Measurements from ENCODE around the gene HOXB6.

The HOXB6 gene

DNA sequence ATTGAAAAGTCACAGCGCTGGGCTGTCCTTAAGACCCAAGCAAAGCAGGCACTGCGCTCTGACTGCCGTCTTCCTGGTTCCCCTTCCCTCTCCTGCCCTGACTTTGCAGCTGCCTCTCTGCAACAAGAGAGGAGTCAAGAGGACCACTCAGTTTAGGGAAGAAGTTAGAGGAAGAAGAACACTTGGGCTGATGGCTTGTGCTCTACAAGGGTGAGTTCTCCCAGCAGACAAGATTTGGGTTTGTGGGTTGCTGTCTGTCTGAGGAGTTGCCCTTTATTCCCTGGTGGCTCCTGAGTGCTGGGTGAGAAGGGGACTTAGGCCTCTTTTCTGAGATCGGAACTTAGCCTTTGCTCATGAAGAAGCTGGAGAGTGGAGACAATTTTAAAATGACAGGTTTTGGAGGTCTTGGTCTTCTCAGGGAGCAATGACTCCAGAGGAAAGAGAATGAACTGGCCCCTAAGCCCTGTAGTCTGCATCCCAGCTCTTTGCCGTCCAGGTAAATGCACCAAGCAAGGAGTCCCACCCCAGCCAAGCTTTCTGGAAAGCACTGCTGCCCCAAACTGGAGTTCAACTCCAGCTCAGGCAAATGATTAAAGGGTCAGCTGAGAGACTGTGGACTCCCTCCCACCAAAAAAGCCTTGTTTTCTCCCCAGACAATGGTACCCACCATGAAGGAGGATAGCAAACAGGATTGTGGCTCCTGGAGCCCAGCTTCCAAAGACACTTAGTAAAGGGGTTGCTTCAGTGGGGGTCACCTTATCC, 24.0 kb upstream of the HOXB6 start:
- H3K4me3 ChIP-seq (replicated peaks; ENCODE audit: low read depth, low read length): no peak overlapping the region
- TF ChIP-seq, protein P1, sequence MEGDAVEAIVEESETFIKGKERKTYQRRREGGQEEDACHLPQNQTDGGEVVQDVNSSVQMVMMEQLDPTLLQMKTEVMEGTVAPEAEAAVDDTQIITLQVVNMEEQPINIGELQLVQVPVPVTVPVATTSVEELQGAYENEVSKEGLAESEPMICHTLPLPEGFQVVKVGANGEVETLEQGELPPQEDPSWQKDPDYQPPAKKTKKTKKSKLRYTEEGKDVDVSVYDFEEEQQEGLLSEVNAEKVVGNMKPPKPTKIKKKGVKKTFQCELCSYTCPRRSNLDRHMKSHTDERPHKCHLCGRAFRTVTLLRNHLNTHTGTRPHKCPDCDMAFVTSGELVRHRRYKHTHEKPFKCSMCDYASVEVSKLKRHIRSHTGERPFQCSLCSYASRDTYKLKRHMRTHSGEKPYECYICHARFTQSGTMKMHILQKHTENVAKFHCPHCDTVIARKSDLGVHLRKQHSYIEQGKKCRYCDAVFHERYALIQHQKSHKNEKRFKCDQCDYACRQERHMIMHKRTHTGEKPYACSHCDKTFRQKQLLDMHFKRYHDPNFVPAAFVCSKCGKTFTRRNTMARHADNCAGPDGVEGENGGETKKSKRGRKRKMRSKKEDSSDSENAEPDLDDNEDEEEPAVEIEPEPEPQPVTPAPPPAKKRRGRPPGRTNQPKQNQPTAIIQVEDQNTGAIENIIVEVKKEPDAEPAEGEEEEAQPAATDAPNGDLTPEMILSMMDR (IDR thresholded peaks at IDR 0.05; ENCODE audit: low read length, missing control alignments): no peak
- no peak for DNase-seq (ENCODE audit: low read depth)

DNA sequence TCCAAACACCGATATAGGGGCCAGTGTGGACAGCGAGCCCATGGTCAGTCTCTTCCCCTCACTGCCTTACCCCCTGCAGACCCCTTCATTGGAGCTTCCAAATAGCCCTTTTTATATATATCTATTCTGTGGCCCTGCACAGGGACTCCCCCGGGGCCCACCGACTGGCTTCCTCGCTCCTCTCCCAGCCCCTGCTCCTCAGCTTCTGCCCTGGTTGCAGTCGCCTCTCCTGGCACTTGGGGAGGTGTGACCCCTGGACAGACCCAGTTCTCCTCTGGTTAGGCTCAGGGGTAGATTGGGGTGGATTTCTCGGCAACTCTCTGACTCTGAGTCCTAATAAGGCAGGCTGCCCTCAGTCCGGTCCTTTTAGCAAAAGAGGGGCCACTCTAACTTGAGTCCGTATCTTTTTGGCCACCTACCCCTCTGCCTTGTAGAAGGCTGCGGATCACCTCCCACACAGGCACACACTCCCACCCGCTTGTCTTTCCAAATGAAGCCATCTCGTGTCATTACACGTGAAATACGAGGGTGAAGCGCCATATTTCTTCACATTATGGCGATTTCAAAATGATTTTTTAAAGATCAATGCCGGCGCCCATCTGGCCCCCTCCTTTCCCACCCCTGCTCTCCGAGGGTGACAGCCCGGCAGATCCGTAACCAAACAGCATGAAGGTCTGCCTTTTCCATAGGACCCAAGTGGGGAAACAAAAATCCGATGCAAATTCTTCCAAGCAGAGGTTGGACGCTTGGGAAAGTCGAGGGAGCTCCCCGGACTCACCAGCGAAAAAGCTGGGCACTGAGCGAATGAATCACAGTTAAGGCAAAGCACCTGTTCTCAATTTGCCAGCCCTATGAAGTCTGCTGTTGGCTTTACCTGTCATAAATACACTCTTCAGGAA, 23.1 kb upstream of the HOXB6 start:
- no peak overlapping the region for H3K4me3 ChIP-seq (replicated peaks; ENCODE audit: low read depth, low read length)
- DNase-seq (ENCODE audit: low read depth): no peak
- TF ChIP-seq, protein P1 (IDR thresholded peaks at IDR 0.05; ENCODE audit: low read length, missing control alignments): no peak

DNA sequence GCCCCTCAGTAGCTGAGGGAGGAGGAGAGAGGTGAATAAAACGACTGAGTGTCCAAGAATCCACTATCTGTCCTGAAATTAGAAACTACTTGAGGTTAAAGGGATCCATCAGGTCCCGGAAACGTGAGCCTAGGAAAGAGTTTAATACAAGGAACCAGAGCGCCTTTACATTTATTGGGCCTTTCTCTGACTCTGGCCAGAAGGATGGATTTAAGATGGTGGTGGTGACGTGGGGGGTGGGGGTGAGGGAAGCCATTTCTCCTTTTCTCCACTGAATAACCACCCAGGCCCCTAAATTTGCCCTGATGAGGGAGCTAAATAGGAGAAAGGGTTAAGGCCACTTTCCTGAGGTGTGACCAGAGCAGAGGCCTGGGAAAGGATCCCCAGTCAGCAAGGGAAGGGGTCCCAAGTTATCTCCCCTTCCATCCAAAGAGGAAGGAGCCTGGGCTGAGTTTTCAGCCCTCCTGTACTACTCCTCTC, 22.4 kb upstream of the HOXB6 start:
- TF ChIP-seq, protein P1 (IDR thresholded peaks at IDR 0.05; ENCODE audit: low read length, missing control alignments): no peak
- no peak for DNase-seq (ENCODE audit: low read depth)
- H3K4me3 ChIP-seq (replicated peaks; ENCODE audit: low read depth, low read length): no peak overlapping the region

DNA sequence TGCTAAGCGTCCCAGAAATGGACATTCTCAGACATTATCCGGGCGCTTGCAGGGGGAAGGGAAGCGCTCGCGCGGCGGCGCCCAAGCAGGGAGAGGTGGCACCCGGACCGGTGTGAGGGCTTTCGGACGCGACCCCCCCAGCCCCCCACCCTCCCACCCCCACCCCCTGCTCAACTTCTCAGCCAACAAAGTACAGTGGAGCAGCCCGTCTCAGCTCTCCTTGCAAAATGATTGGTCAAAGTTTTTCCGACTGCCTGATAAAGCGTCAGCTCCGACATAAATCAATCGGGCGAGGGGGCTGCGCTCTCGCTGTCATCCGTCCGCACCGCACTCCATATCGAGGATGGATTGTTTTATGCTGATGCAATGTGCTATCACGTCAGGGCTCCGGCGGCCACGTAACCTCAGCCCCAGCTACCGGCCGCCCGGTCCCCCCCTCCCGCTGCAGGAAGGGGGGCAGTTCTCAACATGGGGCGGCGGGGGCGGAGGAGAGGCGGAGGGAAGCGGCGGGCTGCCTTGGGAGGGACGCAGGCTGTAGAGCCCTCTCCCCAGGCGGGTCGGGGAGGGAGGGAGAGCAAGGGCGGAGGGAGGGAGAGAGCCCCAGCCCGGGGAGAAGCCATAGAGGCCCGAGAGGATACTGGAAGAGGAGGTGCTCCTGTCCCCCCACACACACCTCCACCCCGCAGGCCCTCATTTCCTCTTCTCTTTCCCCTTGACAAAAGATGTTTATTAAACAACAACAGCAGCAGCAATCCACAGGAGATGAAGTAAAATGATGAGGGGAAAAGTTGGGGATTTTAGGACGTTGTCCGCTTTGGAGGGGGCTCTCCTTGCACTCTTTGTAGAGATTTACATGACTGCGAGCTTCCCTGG, 21.7 kb upstream of the HOXB6 start, which contains the start of gene HOXB9:
Gene HOXB9 (minus strand): TSS at position 114 of the 873 bp plus-strand sequence. CDS start 89 bp downstream, at position 25.
- no peak within 1 kb of the TSS for H3K4me3 ChIP-seq (replicated peaks; ENCODE audit: low read depth, low read length)
- peak; percentile 29 for DNase-seq (ENCODE audit: low read depth)

DNA sequence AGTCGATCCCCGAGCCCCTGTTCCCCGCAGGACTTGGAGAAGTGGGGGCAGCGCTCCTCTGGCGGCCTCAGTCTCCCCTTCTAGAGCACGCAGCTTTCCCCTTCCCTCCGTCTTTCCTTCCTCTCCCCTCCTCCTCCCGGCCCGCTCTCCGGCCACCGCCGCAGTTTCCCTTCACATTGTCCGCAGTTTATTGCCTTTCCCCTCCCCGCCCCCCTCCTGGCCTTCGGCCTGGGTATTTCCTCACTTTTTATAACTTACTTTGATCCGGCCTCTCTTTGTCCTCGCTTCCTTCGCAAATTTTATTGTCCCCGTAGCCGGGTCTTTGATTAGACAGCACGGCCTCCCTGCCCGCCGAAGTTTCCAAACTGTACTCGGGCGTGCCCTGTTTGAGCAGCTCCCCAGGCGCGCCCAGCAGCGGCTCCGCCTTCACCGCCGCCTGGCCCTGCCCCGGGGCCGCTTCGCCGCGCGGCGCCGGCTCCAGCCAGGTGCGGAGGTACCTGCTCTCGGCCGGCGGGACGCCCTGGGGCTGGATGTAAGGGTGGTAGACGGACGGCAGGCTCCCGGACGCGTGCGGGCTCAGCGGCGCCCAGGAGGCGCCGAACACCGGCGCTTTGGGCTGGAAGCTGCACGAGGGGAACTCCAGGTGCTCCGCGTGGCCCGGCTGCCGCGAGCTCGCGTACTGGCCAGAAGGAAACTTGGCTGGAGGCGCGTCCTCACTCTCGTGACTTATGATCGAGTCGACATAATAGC, 20.9 kb upstream of the HOXB6 start:
- TF ChIP-seq, protein P1 (IDR thresholded peaks at IDR 0.05; ENCODE audit: low read length, missing control alignments): no peak
- no peak for DNase-seq (ENCODE audit: low read depth)
- H3K4me3 ChIP-seq (replicated peaks; ENCODE audit: low read depth, low read length): no peak overlapping the region

More for the DNA sequence above, 21.7 kb upstream of the HOXB6 start, which contains the start of gene HOXB9:
- TF ChIP-seq, protein P1 (IDR thresholded peaks at IDR 0.05; ENCODE audit: low read length, missing control alignments): no peak

Data from fibroblast of pulmonary artery (primary cell).